Vagina (tissue), 2 donors: ENCODE measurements around the gene EME1.
"Not testable (repeated sequence)": the region's sequence is repeated elsewhere in the genome, so short reads cannot be mapped to it uniquely, and the experiment has no call there.

ENCODE experiments used
- CTCF ChIP-seq, 3 experiments: fragments of 450-650 bp in 2 of 3; fragments of 200-600 bp in 1 of 3; sonication (generic) in 1 of 3; IDR thresholded peaks; one replicate each; pipeline ENCODE4 v1.5.1; 2017 to 2019; ENCODE audit warnings: antibody characterized with exemption in 3 of 3, mild to moderate bottlenecking in 2 of 3, moderate library complexity in 2 of 3
- POLR2A ChIP-seq, 2 donors: fragments of 450-650 bp; IDR thresholded peaks; one replicate each; pipeline ENCODE4 v1.6.1; 2017; ENCODE audit warnings: antibody characterized with exemption in 2 of 2, mild to moderate bottlenecking in 2 of 2, moderate library complexity in 2 of 2
- POLR2AphosphoS5 ChIP-seq, 2 donors: sonication (generic); formaldehyde crosslinking; IDR thresholded peaks; one replicate each; pipeline ENCODE4 v1.9.0; 2017; ENCODE audit warnings: antibody characterized with exemption in 2 of 2, mild to moderate bottlenecking in 2 of 2, low read depth in 1 of 2; ENCODE audit not compliant: insufficient read depth in 1 of 2

GRCh38 chr17:50419577-50419976 is 46.5 kb downstream of the EME1 start:
- not testable (repeated sequence) for TF ChIP-seq CTCF (IDR thresholded peaks at IDR 0.05); POLR2A (IDR thresholded peaks at IDR 0.05); POLR2AphosphoS5 (IDR thresholded peaks at IDR 0.05; ENCODE audit: insufficient read depth in 1 of 2, low read depth in 1 of 2)
